Effector memory CD4-positive, alpha-beta T cell (primary cell): Measurements from ENCODE around the gene LHPP.
A peak's percentile ranks its signal among the peaks of the same experiment; 100 is the strongest.

Experiments used
- DNase-seq, 3 donors: peaks; one replicate each; pipeline ENCODE4 v3.0.0-alpha.2; 2020
- H3K27ac ChIP-seq: 2 replicates; pipeline ENCODE4 v1.7.0; 2013; ENCODE audit warnings: mild to moderate bottlenecking, low read length, moderate library complexity; ENCODE audit not compliant: insufficient read depth, poor library complexity, severe bottlenecking
- H3K27me3 ChIP-seq: replicated peaks from 2 replicates; pipeline ENCODE4 v1.7.0; 2013; ENCODE audit warnings: mild to moderate bottlenecking, low read length; ENCODE audit not compliant: insufficient read depth, control insufficient read depth, poor library complexity, severe bottlenecking
- H3K36me3 ChIP-seq: 2 replicates; pipeline ENCODE4 v1.7.0; 2013; ENCODE audit warnings: mild to moderate bottlenecking, low read length, moderate library complexity; ENCODE audit not compliant: control insufficient read depth, insufficient read depth
- H3K4me1 ChIP-seq: 2 replicates; pipeline ENCODE4 v1.7.0; 2013; ENCODE audit warnings: low read length, mild to moderate bottlenecking; ENCODE audit not compliant: control insufficient read depth, insufficient read depth, poor library complexity, severe bottlenecking
- H3K4me3 ChIP-seq: 2 replicates; pipeline ENCODE4 v1.7.0; 2013; ENCODE audit warnings: low read length, low read depth, mild to moderate bottlenecking; ENCODE audit not compliant: insufficient read depth, poor library complexity, severe bottlenecking
- H3K9me3 ChIP-seq: 2 replicates; pipeline ENCODE4 v1.7.0; 2013; ENCODE audit warnings: mild to moderate bottlenecking, low read length, moderate library complexity; ENCODE audit not compliant: control insufficient read depth

Gene LHPP

GRCh38 chr10:124458889-124459288, 2.7 kb upstream of the LHPP start:
- Histone ChIP-seq H3K9me3 (no peaks in the 10 kb centered on the region), H3K36me3 (no peaks in the 10 kb centered on the region), H3K27me3 (peaks cover 4% of the 10 kb centered on the region), H3K4me1 (peaks cover 2% of the 10 kb centered on the region), H3K4me3 (no peak overlapping the region), H3K27ac (no peak overlapping the region)
- DNase-seq: no peak

- Histone ChIP-seq H3K4me1 (peaks cover 2% of the 10 kb centered on the region), H3K9me3 (no peaks in the 10 kb centered on the region), H3K27me3 (no peaks in the 10 kb centered on the region), H3K27ac (no peak overlapping the region), H3K36me3 (no peaks in the 10 kb centered on the region), H3K4me3 (no peak overlapping the region)
- no peak for DNase-seq
These were observed 2.2 kb upstream of the LHPP start for GRCh38 chr10:124459395-124459794.

- Histone ChIP-seq H3K4me1 (peaks cover 7% of the 10 kb centered on the region), H3K9me3 (no peaks in the 10 kb centered on the region), H3K27me3 (no peaks in the 10 kb centered on the region), H3K27ac (no peak overlapping the region), H3K36me3 (no peaks in the 10 kb centered on the region), H3K4me3 (no peak overlapping the region)
- DNase-seq: no peak
These were observed 1.5 kb upstream of the LHPP start for GRCh38 chr10:124460144-124460543.

GRCh38 chr10:124462348-124462695, 699 bp downstream of the LHPP start:
- Histone ChIP-seq H3K9me3 (no peaks in the 10 kb centered on the region), H3K4me1 (peaks cover 13% of the 10 kb centered on the region), H3K27me3 (no peaks in the 10 kb centered on the region), H3K36me3 (no peaks in the 10 kb centered on the region), H3K27ac (peak overlapping the region; percentile 62), H3K4me3 (peak overlapping the region; percentile 58)
- DNase-seq: no peak

- no peak for DNase-seq
- H3K4me3 ChIP-seq: no peak overlapping the region
- H3K27ac ChIP-seq: no peak overlapping the region
- H3K4me1 ChIP-seq: peaks cover 13% of the 10 kb centered on the region
- H3K27me3 ChIP-seq: no peaks in the 10 kb centered on the region
- H3K9me3 ChIP-seq: no peaks in the 10 kb centered on the region
- no peaks in the 10 kb centered on the region for H3K36me3 ChIP-seq
These were observed 2.7 kb downstream of the LHPP start for GRCh38 chr10:124464028-124464965.

- H3K36me3 ChIP-seq: no peaks in the 10 kb centered on the region
- no peaks in the 10 kb centered on the region for H3K9me3 ChIP-seq
- peak overlapping the region; percentile 13 for H3K4me3 ChIP-seq
- H3K27ac ChIP-seq: no peak overlapping the region
- peaks cover 13% of the 10 kb centered on the region for H3K4me1 ChIP-seq
- no peaks in the 10 kb centered on the region for H3K27me3 ChIP-seq
- no peak for DNase-seq
These were observed 3.6 kb downstream of the LHPP start for GRCh38 chr10:124465003-124465776.

GRCh38 chr10:124465777-124466488, 4.3 kb downstream of the LHPP start:
- peaks cover 13% of the 10 kb centered on the region for H3K4me1 ChIP-seq
- DNase-seq: no peak
- H3K27ac ChIP-seq: peak overlapping the region; percentile 16
- no peaks in the 10 kb centered on the region for H3K9me3 ChIP-seq
- no peaks in the 10 kb centered on the region for H3K27me3 ChIP-seq
- no peak overlapping the region for H3K4me3 ChIP-seq
- no peaks in the 10 kb centered on the region for H3K36me3 ChIP-seq

GRCh38 chr10:124467165-124467564, 5.5 kb downstream of the LHPP start:
- H3K4me3 ChIP-seq: no peak overlapping the region
- no peak overlapping the region for H3K27ac ChIP-seq
- H3K27me3 ChIP-seq: no peaks in the 10 kb centered on the region

GRCh38 chr10:124468624-124469023, 7.0 kb downstream of the LHPP start:
- H3K9me3 ChIP-seq: no peaks in the 10 kb centered on the region
- no peak overlapping the region for H3K4me3 ChIP-seq
- H3K27ac ChIP-seq: no peak overlapping the region
- H3K27me3 ChIP-seq: no peaks in the 10 kb centered on the region
- no peak for DNase-seq
- peaks cover 10% of the 10 kb centered on the region for H3K4me1 ChIP-seq
- H3K36me3 ChIP-seq: no peaks in the 10 kb centered on the region

More at GRCh38 chr10:124467165-124467564, 5.5 kb downstream of the LHPP start:
- Histone ChIP-seq H3K4me1 (peaks cover 12% of the 10 kb centered on the region), H3K9me3 (no peaks in the 10 kb centered on the region), H3K36me3 (no peaks in the 10 kb centered on the region)
- DNase-seq: no peak
